Kidney (tissue), 14 donors: Measurements from ENCODE around the gene TNFRSF12A. TPM values are rescaled to one million over a fixed set of nuclear protein-coding genes. Genes with fewer than 3 reads are reported as not detected.

Experiments
- DNase-seq, 5 donors: peaks; one replicate each; pipeline ENCODE4 v3.0.0-alpha.2; 2013 to 2020
- FAIRE-seq: peaks from 2 replicates; lab custom pipeline; 2012; peaks lifted over from hg19 to GRCh38; lab: Jason Lieb, UNC
- H3K27ac ChIP-seq, 2 donors: one replicate each; pipeline ENCODE4 v1.7.0; 2013; ENCODE audit warnings: low read depth in 2 of 2, low read length in 2 of 2, inconsistent platforms in 1 of 2
- H3K27me3 ChIP-seq: one replicate; pipeline ENCODE4 v1.7.1; 2013; ENCODE audit warnings: low read length, inconsistent platforms; ENCODE audit not compliant: control insufficient read depth, insufficient read depth
- H3K36me3 ChIP-seq, 3 donors: one replicate each; pipeline versions ENCODE4 v1.7.0 to v1.7.1; 2013; ENCODE audit warnings: low read length in 3 of 3, control low read depth in 1 of 3, inconsistent platforms in 1 of 3; ENCODE audit not compliant: insufficient read depth in 3 of 3, control insufficient read depth in 2 of 3
- H3K4me1 ChIP-seq, 3 donors: one replicate each; pipeline versions ENCODE4 v1.7.0 to v1.7.1; 2013; ENCODE audit warnings: low read length in 3 of 3, inconsistent platforms in 1 of 3, low read depth in 1 of 3; ENCODE audit not compliant: control insufficient read depth in 2 of 3, insufficient read depth in 2 of 3
- H3K4me3 ChIP-seq, 3 donors: one replicate each; pipeline versions ENCODE4 v1.7.0 to v1.8.1; 2013; ENCODE audit warnings: low read length in 3 of 3, control low read depth in 1 of 3, inconsistent platforms in 1 of 3
- H3K9ac ChIP-seq, 3 donors: one replicate each; pipeline versions ENCODE4 v1.7.0 to v1.7.1; 2013; ENCODE audit warnings: low read length in 3 of 3, control low read depth in 1 of 3, inconsistent platforms in 1 of 3
- H3K9me3 ChIP-seq, 3 donors: one replicate each; pipeline versions ENCODE4 v1.7.0 to v1.7.1; 2013; ENCODE audit warnings: low read length in 3 of 3, control low read depth in 1 of 3, inconsistent platforms in 1 of 3; ENCODE audit not compliant: control insufficient read depth in 2 of 3, insufficient read depth in 1 of 3
- CTCF ChIP-seq: IDR thresholded peaks from 3 replicates; pipeline ENCODE4 v1.5.1; 2012; ENCODE audit warnings: mild to moderate bottlenecking, moderate library complexity, borderline replicate concordance; ENCODE audit not compliant: insufficient read depth; ENCODE audit errors: extremely low read depth
- intact Hi-C: fragments of 100-400 bp; cut with DNase I; formaldehyde crosslinking; loops from one replicate; pipeline ENCODE4 v1.11.1; 2022
- polyA plus RNA-seq: library from polyadenylated mRNA; stranded (reverse); fragments of 350-450 nt; fragmentation: Illumina TruSeq; extraction: RNeasy Lipid Tissue Mini Kit (QIAGEN cat#74804); gene quantifications from one replicate; pipeline ENCODE4 v1.2.3, GENCODE V29; 2014; ENCODE audit warnings: low read depth, low replicate concordance; ENCODE audit not compliant: insufficient read depth
- total RNA-seq: library from RNA; stranded (reverse); fragmentation: NEBNext Ultra II Directional; extraction: Animal tissue kit (Norgen Biotek cat#: 25700); gene quantifications from one replicate; pipeline ENCODE4 v1.2.1, GENCODE V29; 2021
- donor health status: control.
- donor health status: control.
- donor health status: control.
- donor health status: control.
- donor health status: control.
- donor health status: DM: yes; HTN: yes; CAD: no.
- donor health status: Normal renal cell carcinoma (clear cell type).

TNFRSF12A gene
- total and polyA plus RNA-seq, 2 donors from 2014 or later = 87.3 to 114 TPM

DNA sequence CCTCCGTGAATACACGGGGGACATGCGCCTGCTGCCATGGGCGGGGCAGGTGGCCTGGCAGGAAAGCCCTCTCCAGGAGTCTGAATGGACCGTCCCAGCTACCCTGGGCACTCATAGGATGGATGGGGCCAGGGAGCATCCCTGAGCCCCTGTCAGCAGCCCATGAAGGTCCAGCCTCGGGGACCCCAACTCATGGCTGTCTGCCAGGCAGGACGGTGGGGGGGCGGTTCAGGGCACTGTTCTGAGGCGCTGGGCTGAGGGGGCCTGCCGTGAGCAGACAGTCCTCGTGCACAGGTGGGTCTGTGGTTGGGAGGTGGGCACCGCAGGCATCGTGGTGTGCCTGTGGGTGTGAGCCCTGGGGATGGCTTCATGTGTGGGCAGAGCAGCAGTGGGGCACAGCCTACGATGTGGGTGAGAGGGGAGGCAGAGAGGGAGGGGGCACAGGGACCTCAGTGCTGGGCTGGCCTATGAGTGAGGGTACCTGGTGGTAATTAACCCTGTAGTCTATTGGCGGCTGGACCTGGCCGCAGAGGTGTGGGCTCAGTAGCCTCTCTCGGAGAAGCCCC lies 33.5 kb upstream of the TNFRSF12A start:
- TF ChIP-seq CTCF = no peak
- Histone ChIP-seq H3K27me3 (no peaks in the 10 kb centered on the region), H3K9me3 (no peaks in the 10 kb centered on the region), H3K36me3 (no peaks in the 10 kb centered on the region), H3K9ac (no peak overlapping the region), H3K4me1 (no peaks in the 10 kb centered on the region), H3K27ac (no peak overlapping the region), H3K4me3 (no peak overlapping the region)
- DNase-seq (no peak), FAIRE-seq (no peak)
- intact Hi-C loops = no loop called here

DNA sequence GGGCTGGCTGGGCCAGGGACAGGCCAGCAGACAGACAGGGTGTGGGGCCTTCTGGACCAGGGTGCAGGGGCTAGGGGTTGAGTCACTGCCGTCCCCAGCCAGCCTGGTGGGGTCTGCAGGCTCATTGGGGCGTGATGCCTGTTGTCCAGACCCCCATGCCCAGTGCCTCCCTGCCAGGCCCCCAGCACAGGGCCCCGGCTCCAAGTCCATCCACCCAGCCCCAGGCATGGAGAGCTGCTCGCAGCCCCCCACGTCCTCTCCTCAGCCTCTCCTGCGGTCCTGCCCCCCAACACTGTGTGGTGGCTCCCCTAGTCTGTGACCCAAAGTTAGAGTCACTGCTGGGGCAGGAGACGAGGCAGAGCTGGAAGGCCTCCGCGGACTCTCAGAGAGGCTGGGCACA lies 32.9 kb upstream of the TNFRSF12A start:
- intact Hi-C loops = no loop called here
- no peak for DNase-seq
- no peak for TF ChIP-seq CTCF
- Histone ChIP-seq H3K27ac (no peak overlapping the region), H3K27me3 (no peaks in the 10 kb centered on the region), H3K9me3 (no peaks in the 10 kb centered on the region), H3K4me3 (no peak overlapping the region), H3K9ac (no peak overlapping the region), H3K36me3 (no peaks in the 10 kb centered on the region), H3K4me1 (no peaks in the 10 kb centered on the region)
- FAIRE-seq = no peak

GRCh38 chr16:2987833-2988232 lies 32.3 kb upstream of the TNFRSF12A start:
- Histone ChIP-seq H3K27me3 (no peaks in the 10 kb centered on the region), H3K4me1 (no peaks in the 10 kb centered on the region), H3K4me3 (no peak overlapping the region), H3K36me3 (no peaks in the 10 kb centered on the region), H3K9me3 (no peaks in the 10 kb centered on the region), H3K9ac (no peak overlapping the region), H3K27ac (no peak overlapping the region)
- FAIRE-seq = no peak
- intact Hi-C loops = no loop called here
- DNase-seq = peak in 2 of 5 donors; percentile 27 to 54
- TF ChIP-seq CTCF = no peak

- FAIRE-seq (no peak), DNase-seq (no peak)
- Histone ChIP-seq H3K27me3 (no peaks in the 10 kb centered on the region), H3K9me3 (no peaks in the 10 kb centered on the region), H3K9ac (no peak overlapping the region), H3K4me1 (no peaks in the 10 kb centered on the region), H3K27ac (no peak overlapping the region), H3K36me3 (no peaks in the 10 kb centered on the region), H3K4me3 (no peak overlapping the region)
- intact Hi-C loops = no loop called here
- no peak for TF ChIP-seq CTCF
These were observed 31.5 kb upstream of the TNFRSF12A start for GRCh38 chr16:2988590-2989099.
